HG03354 (cell line): ENCODE data around the gene PDE6B.

Source experiments
- ATAC-seq: cut with Tn5 transposase; IDR thresholded peaks from one replicate; pipeline ENCODE4 v1.9.1; 2021; ENCODE audit warnings: mild to moderate bottlenecking; ENCODE audit not compliant: unreplicated experiment, poor library complexity, severe bottlenecking

PDE6B gene

GRCh38 chr4:717601-718320 is 92.4 kb downstream of the PDE6B start:
- ATAC-seq = no peak

GRCh38 chr4:718460-718859 is 93.1 kb downstream of the PDE6B start:
- no peak for ATAC-seq
